ENCODE data around the gene PBOV1. TPM values are rescaled to one million over a fixed set of nuclear protein-coding genes. Genes with fewer than 3 reads are reported as not detected.

PBOV1 gene
- total RNA-seq (not detected), polyA plus RNA-seq (not detected), total RNA-seq (not detected)

DNA sequence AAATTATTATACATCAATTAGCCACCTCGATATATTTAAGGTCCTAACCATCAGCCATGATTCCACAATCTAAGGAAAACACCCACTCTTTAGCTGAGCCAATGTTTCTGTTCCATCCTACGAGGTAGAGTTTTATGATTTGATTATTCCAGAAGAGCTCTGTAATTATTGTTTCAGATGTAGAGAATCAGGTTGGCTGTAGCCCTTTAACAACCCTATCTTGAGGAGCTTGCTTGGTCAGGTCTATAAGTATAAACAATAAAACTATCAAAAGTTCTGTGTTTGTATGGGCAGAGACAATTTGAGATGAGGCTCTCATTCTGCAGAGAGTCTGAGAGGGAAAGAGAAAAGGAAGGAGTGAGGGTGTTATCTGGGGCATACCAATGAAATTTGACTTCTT lies at the start of gene PBOV1:
Gene PBOV1 (minus strand): TSS at position 43 of the 400 bp plus-strand sequence. CDS start 96 bp downstream, outside the sequence.
- no peak within 1 kb of the TSS for H3K4me3 ChIP-seq (ENCODE audit: low read length)
- peaks cover 0 to 3% (median 0%) of the 10 kb centered on the region in 11 donors for H3K9me3 Mint-ChIP-seq
- intact Hi-C loops (cut with micrococcal nuclease), result no loop called here
- CTCF ChIA-PET, result interaction anchor here (0.6 kb wide), 1 partner anchor 156 kb away, joined by 3 read pairs; no protein-coding TSS in a partner anchor
- no peaks in the 10 kb centered on the region for H3K4me1 ChIP-seq (ENCODE audit: control insufficient read depth in 2 of 2, insufficient read depth in 2 of 2, low read length in 2 of 2)
- H3K27me3 ChIP-seq (ENCODE audit: control insufficient read depth in 2 of 2, insufficient read depth in 2 of 2, low read length in 2 of 2), result no peaks in the 10 kb centered on the region
- ATAC-seq, result no peak
- H3K27ac ChIP-seq (ENCODE audit: low read depth, low read length), result no peak within 1 kb of the TSS
- H3K9me3 ChIP-seq (ENCODE audit: control insufficient read depth in 2 of 3, low read length in 3 of 3), result no peaks in the 10 kb centered on the region
- DNase-seq, result no peak
- no peak within 1 kb of the TSS for H3K4me3 Mint-ChIP-seq
- POLR2A ChIA-PET, result no interaction called here
- H3K27ac Mint-ChIP-seq, result no peak within 1 kb of the TSS
- no peaks in the 10 kb centered on the region for H3K36me3 Mint-ChIP-seq
- H3K4me1 Mint-ChIP-seq, result no peaks in the 10 kb centered on the region
- no peaks in the 10 kb centered on the region for H3K36me3 ChIP-seq (ENCODE audit: control insufficient read depth in 2 of 3, insufficient read depth in 3 of 3, low read length in 3 of 3)
- H3K27me3 Mint-ChIP-seq, result peaks cover 26 to 45% (median 33%) of the 10 kb centered on the region in 5 donors

DNA sequence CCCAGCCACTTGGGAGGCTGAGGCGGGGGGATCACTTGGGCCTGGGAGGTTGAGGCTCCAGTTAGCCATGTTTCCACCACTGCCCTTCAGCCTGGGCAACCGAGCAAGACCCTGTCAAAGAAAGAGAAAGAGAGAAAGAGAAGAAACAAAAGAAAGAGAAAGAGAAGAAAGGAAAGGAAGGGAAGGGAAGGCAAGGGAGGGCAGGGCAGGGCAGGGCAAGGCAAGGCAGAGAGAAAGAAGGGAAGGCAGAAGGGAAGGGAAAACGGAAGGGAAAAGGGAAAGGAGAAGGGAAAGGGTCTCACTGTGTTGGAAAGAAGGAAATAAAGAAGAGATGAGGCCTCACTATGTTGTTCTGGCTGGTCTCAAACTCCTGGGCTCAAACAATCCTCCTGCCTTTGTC lies 47.8 kb upstream of the PBOV1 start:
- H3K36me3 ChIP-seq (ENCODE audit: control insufficient read depth in 2 of 3, insufficient read depth in 3 of 3, low read length in 3 of 3), result no peaks in the 10 kb centered on the region
- ATAC-seq, result no peak
- Mint-ChIP-seq H3K27me3 (peaks cover 7 to 26% (median 10%) of the 10 kb centered on the region in 5 donors), H3K36me3 (no peaks in the 10 kb centered on the region), H3K4me1 (no peaks in the 10 kb centered on the region), H3K9me3 (no peaks in the 10 kb centered on the region), H3K4me3 (no peak overlapping the region), H3K27ac (no peak overlapping the region)
- no peak overlapping the region for H3K27ac ChIP-seq (ENCODE audit: low read depth, low read length)
- no peaks in the 10 kb centered on the region for H3K9me3 ChIP-seq (ENCODE audit: control insufficient read depth in 2 of 3, low read length in 3 of 3)
- no peaks in the 10 kb centered on the region for H3K4me1 ChIP-seq (ENCODE audit: control insufficient read depth in 2 of 2, insufficient read depth in 2 of 2, low read length in 2 of 2)
- intact Hi-C loops (cut with micrococcal nuclease), result no loop called here
- ChIA-PET CTCF (no interaction called here), POLR2A (no interaction called here)
- no peaks in the 10 kb centered on the region for H3K27me3 ChIP-seq (ENCODE audit: control insufficient read depth in 2 of 2, insufficient read depth in 2 of 2, low read length in 2 of 2)
- H3K4me3 ChIP-seq (ENCODE audit: low read length), result no peak overlapping the region
- DNase-seq, result no peak

DNA sequence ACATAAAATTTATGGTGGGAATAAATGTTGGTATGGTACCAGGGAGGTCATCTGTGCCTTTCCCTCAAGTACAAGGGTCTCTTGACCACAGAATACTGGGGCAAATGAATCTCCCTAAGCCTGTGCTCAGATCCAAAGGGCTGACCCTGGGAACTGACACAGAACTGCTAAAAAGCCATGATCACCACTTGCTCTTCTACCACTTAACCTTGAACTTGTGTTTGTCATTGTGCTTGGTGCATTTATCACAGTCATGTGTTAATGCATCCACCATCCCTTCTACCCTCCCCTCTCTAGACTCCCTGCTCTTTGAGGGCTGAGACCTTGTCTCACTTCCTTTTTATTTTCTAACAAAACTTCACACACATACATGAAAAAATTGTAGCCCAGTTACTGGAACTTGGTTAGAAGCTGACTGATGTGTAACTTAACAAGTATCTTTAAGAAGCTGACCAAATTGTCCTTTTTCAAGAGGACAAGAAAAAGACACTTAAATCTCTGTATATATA lies 46.1 kb upstream of the PBOV1 start:
- Mint-ChIP-seq H3K27me3 (peaks cover 8 to 33% (median 13%) of the 10 kb centered on the region in 5 donors), H3K4me1 (no peaks in the 10 kb centered on the region), H3K27ac (no peak overlapping the region), H3K4me3 (no peak overlapping the region), H3K9me3 (no peaks in the 10 kb centered on the region), H3K36me3 (no peaks in the 10 kb centered on the region)
- POLR2A ChIA-PET, result no interaction called here
- no peaks in the 10 kb centered on the region for H3K36me3 ChIP-seq (ENCODE audit: control insufficient read depth in 2 of 3, insufficient read depth in 3 of 3, low read length in 3 of 3)
- CTCF ChIA-PET, result no interaction called here
- ATAC-seq, result no peak
- H3K9me3 ChIP-seq (ENCODE audit: control insufficient read depth in 2 of 3, low read length in 3 of 3), result no peaks in the 10 kb centered on the region
- no peaks in the 10 kb centered on the region for H3K4me1 ChIP-seq (ENCODE audit: control insufficient read depth in 2 of 2, insufficient read depth in 2 of 2, low read length in 2 of 2)
- no peak for DNase-seq
- no peak overlapping the region for H3K27ac ChIP-seq (ENCODE audit: low read depth, low read length)
- no peaks in the 10 kb centered on the region for H3K27me3 ChIP-seq (ENCODE audit: control insufficient read depth in 2 of 2, insufficient read depth in 2 of 2, low read length in 2 of 2)
- intact Hi-C loops (cut with micrococcal nuclease), result no loop called here
- H3K4me3 ChIP-seq (ENCODE audit: low read length), result no peak overlapping the region

DNA sequence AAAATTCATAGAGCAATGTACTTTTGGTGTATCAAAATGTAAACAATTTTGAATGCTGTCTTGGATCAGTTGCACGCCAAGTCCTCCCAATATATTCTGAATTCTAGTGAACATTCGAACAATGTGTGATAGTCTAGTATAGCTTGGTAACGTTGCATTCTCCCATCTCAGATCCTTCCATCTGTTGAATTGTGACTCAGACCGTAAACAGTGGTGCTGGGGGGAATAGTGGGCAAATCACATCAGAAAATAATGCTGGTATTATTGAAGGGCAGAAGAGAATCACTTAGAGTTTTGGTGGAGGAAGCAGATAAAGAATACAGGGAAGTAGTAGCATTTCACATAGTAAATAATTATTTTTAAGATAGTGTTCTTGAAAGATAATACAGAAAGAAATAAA lies 45.7 kb upstream of the PBOV1 start:
- Histone ChIP-seq H3K4me3 (ENCODE audit: low read length) (no peak overlapping the region), H3K9me3 (ENCODE audit: control insufficient read depth in 2 of 3, low read length in 3 of 3) (no peaks in the 10 kb centered on the region), H3K27ac (ENCODE audit: low read depth, low read length) (no peak overlapping the region), H3K27me3 (ENCODE audit: control insufficient read depth in 2 of 2, insufficient read depth in 2 of 2, low read length in 2 of 2) (no peaks in the 10 kb centered on the region), H3K4me1 (ENCODE audit: control insufficient read depth in 2 of 2, insufficient read depth in 2 of 2, low read length in 2 of 2) (no peaks in the 10 kb centered on the region), H3K36me3 (ENCODE audit: control insufficient read depth in 2 of 3, insufficient read depth in 3 of 3, low read length in 3 of 3) (no peaks in the 10 kb centered on the region)
- ATAC-seq (no peak), DNase-seq (no peak)
- no peak overlapping the region for H3K4me3 Mint-ChIP-seq
- no peak overlapping the region for H3K27ac Mint-ChIP-seq
- no peaks in the 10 kb centered on the region for H3K9me3 Mint-ChIP-seq
- ChIA-PET CTCF (no interaction called here), POLR2A (no interaction called here)
- H3K4me1 Mint-ChIP-seq, result no peaks in the 10 kb centered on the region
- intact Hi-C loops (cut with micrococcal nuclease), result no loop called here
- H3K36me3 Mint-ChIP-seq, result no peaks in the 10 kb centered on the region
- H3K27me3 Mint-ChIP-seq, result peaks cover 9 to 33% (median 13%) of the 10 kb centered on the region in 5 donors

DNA sequence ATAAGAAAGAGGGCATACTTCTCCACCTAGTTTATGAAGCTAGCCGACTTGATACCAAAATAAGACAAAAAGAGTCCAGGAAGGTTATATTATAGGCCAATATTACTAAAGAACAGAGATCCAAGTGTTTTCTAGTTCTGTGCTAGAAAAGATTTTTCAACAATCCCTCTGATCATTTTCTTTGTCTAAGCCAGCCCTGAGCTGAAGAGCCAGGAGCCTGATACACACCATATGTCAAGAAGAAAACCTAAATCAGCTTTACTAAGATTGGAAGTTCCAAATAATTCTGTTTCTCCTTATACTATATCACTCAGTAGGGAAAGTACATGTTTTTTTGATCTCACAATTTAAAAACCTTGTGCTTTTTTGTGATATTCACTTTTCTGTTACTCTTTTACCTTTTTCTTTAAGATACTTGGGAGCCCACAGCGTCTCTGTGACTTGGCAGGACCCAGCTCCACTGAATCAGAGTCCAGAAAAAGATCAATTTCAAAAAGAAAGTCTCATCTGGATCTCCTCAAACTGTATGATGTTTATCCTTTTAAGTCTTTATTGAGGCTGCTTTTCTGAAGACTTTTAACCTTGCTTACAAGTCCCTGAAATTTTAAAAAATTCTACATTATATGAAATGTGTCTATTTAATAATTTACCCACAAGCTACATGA lies 43.0 kb upstream of the PBOV1 start:
- no peaks in the 10 kb centered on the region for H3K4me1 Mint-ChIP-seq
- CTCF ChIA-PET, result no interaction called here
- H3K36me3 Mint-ChIP-seq, result no peaks in the 10 kb centered on the region
- POLR2A ChIA-PET, result no interaction called here
- intact Hi-C loops (cut with micrococcal nuclease), result no loop called here
- H3K27ac Mint-ChIP-seq, result no peak overlapping the region
- no peaks in the 10 kb centered on the region for H3K4me1 ChIP-seq (ENCODE audit: control insufficient read depth in 2 of 2, insufficient read depth in 2 of 2, low read length in 2 of 2)
- H3K27me3 Mint-ChIP-seq, result peaks cover 7 to 33% (median 22%) of the 10 kb centered on the region in 5 donors
- H3K4me3 Mint-ChIP-seq, result no peak overlapping the region
- ATAC-seq (no peak), DNase-seq (no peak)
- H3K27me3 ChIP-seq (ENCODE audit: control insufficient read depth in 2 of 2, insufficient read depth in 2 of 2, low read length in 2 of 2), result no peaks in the 10 kb centered on the region
- H3K36me3 ChIP-seq (ENCODE audit: control insufficient read depth in 2 of 3, insufficient read depth in 3 of 3, low read length in 3 of 3), result no peaks in the 10 kb centered on the region
- H3K4me3 ChIP-seq (ENCODE audit: low read length), result no peak overlapping the region
- no peak overlapping the region for H3K27ac ChIP-seq (ENCODE audit: low read depth, low read length)
- H3K9me3 Mint-ChIP-seq, result no peaks in the 10 kb centered on the region
- no peaks in the 10 kb centered on the region for H3K9me3 ChIP-seq (ENCODE audit: control insufficient read depth in 2 of 3, low read length in 3 of 3)

DNA sequence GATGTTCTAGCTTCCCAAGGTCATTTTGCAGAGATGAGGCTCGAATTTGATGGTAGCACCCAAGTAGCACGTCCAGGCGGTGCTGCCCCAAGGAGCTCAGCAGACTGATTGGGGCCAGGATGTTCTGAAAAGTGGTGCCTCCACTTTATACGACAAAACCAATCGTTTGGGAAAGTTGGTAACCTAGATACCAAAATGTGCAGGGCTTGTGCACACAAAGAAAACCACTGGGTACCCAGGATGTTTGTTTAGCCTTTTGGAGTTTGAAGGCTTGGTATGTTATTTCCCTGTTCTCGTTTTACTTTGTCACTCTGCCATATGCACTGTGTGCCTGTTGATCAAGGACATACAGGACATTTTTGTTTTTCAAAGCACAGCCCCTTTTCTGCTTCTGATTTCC lies 40.7 kb upstream of the PBOV1 start:
- POLR2A ChIA-PET, result no interaction called here
- CTCF ChIA-PET, result no interaction called here
- H3K36me3 ChIP-seq (ENCODE audit: control insufficient read depth in 2 of 3, insufficient read depth in 3 of 3, low read length in 3 of 3), result no peaks in the 10 kb centered on the region
- no peaks in the 10 kb centered on the region for H3K36me3 Mint-ChIP-seq
- H3K4me3 Mint-ChIP-seq, result no peak overlapping the region
- ATAC-seq, result no peak
- H3K4me3 ChIP-seq (ENCODE audit: low read length), result no peak overlapping the region
- intact Hi-C loops (cut with micrococcal nuclease), result no loop called here
- H3K9me3 Mint-ChIP-seq, result no peaks in the 10 kb centered on the region
- H3K27ac Mint-ChIP-seq, result no peak overlapping the region
- no peaks in the 10 kb centered on the region for H3K27me3 ChIP-seq (ENCODE audit: control insufficient read depth in 2 of 2, insufficient read depth in 2 of 2, low read length in 2 of 2)
- H3K27me3 Mint-ChIP-seq, result peaks cover 4 to 31% (median 22%) of the 10 kb centered on the region in 5 donors
- DNase-seq, result no peak
- no peaks in the 10 kb centered on the region for H3K4me1 Mint-ChIP-seq
- no peaks in the 10 kb centered on the region for H3K9me3 ChIP-seq (ENCODE audit: control insufficient read depth in 2 of 3, low read length in 3 of 3)
- no peak overlapping the region for H3K27ac ChIP-seq (ENCODE audit: low read depth, low read length)
- H3K4me1 ChIP-seq (ENCODE audit: control insufficient read depth in 2 of 2, insufficient read depth in 2 of 2, low read length in 2 of 2), result no peaks in the 10 kb centered on the region

DNA sequence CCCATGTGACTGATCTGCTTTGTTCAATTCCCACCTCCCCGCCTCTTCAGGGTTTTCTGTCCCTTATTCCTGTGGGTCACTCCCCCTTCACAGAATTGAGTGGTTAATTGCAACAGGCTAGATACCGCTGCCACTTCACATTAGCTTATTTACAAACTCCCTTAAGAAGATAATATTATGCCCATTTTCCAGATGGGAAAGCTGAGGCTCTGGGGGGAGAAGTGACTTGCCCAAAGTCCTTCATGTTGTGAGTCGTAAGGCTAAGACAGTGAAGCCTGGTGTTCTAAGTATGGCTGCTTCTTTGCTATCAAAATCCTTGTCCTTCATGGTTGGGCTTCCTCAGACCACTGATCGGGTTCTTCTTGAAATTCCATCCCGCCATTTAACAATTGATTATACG lies 39.9 kb upstream of the PBOV1 start:
- H3K27me3 Mint-ChIP-seq, result peaks cover 6 to 31% (median 24%) of the 10 kb centered on the region in 5 donors
- CTCF ChIA-PET, result no interaction called here

More for the DNA sequence above, 39.9 kb upstream of the PBOV1 start:
- no peak for ATAC-seq
- Mint-ChIP-seq H3K9me3 (no peaks in the 10 kb centered on the region), H3K36me3 (no peaks in the 10 kb centered on the region), H3K4me3 (no peak overlapping the region), H3K27ac (no peak overlapping the region), H3K4me1 (no peaks in the 10 kb centered on the region)
- H3K27me3 ChIP-seq (ENCODE audit: control insufficient read depth in 2 of 2, insufficient read depth in 2 of 2, low read length in 2 of 2), result no peaks in the 10 kb centered on the region
- POLR2A ChIA-PET, result no interaction called here
- intact Hi-C loops (cut with micrococcal nuclease), result no loop called here
- H3K36me3 ChIP-seq (ENCODE audit: control insufficient read depth in 2 of 3, insufficient read depth in 3 of 3, low read length in 3 of 3), result no peaks in the 10 kb centered on the region
- H3K4me3 ChIP-seq (ENCODE audit: low read length), result no peak overlapping the region
- H3K4me1 ChIP-seq (ENCODE audit: control insufficient read depth in 2 of 2, insufficient read depth in 2 of 2, low read length in 2 of 2), result no peaks in the 10 kb centered on the region
- H3K9me3 ChIP-seq (ENCODE audit: control insufficient read depth in 2 of 3, low read length in 3 of 3), result no peaks in the 10 kb centered on the region
- DNase-seq, result no peak
- no peak overlapping the region for H3K27ac ChIP-seq (ENCODE audit: low read depth, low read length)

All from naive thymus-derived CD4-positive, alpha-beta T cell (primary cell).